ENCODE data around the gene PPM1M. TPM values are rescaled to one million over a fixed set of nuclear protein-coding genes. Genes with fewer than 3 reads are reported as not detected.

PPM1M gene
- total RNA-seq, 2 donors from 2014 or later = 6.9 to 15.3 TPM

DNA sequence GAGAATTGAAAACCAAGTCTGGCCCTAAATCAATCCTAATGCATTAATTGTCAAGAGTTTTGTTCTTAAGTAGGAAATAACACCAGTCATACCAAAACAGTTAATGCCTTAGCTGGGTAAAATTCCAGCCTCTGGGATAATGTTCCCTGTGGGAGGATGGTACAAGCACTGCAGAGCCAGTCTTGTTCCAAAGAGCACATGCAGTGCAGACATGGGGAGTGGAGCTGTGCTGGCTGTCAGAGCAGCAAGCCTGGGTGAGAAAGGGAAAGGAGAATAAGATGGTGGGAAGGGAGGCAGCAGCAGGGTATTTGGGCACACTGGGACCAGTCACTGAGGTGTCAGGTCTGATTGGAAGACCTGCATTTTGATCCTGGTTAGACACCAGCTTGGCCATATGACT is 35.5 kb upstream of the PPM1M start:
- no peak for ATAC-seq
- Histone ChIP-seq H3K4me3 (no peak overlapping the region), H3K27me3 (no peaks in the 10 kb centered on the region), H3K9me3 (no peaks in the 10 kb centered on the region), H3K27ac (no peak overlapping the region), H3K4me1 (peaks cover under 1% of the 10 kb centered on the region), H3K36me3 (replicated peaks in 1 of 2; ENCODE audit: insufficient read depth in 1 of 2, low read depth in 2 of 2) (peaks cover 3 to 57% of the 10 kb centered on the region in 2 donors)
- intact Hi-C loops (cut with DNase I) = no loop called here
- TF ChIP-seq, protein P1, sequence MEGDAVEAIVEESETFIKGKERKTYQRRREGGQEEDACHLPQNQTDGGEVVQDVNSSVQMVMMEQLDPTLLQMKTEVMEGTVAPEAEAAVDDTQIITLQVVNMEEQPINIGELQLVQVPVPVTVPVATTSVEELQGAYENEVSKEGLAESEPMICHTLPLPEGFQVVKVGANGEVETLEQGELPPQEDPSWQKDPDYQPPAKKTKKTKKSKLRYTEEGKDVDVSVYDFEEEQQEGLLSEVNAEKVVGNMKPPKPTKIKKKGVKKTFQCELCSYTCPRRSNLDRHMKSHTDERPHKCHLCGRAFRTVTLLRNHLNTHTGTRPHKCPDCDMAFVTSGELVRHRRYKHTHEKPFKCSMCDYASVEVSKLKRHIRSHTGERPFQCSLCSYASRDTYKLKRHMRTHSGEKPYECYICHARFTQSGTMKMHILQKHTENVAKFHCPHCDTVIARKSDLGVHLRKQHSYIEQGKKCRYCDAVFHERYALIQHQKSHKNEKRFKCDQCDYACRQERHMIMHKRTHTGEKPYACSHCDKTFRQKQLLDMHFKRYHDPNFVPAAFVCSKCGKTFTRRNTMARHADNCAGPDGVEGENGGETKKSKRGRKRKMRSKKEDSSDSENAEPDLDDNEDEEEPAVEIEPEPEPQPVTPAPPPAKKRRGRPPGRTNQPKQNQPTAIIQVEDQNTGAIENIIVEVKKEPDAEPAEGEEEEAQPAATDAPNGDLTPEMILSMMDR (IDR thresholded peaks at IDR 0.05) = no peak
- TF ChIP-seq POLR2A (IDR thresholded peaks at IDR 0.05) = no peak
- DNase-seq = no peak

- peak; percentile 48 for ATAC-seq
- Histone ChIP-seq H3K9me3 (no peaks in the 10 kb centered on the region), H3K27me3 (no peaks in the 10 kb centered on the region), H3K27ac (no peak overlapping the region), H3K4me1 (no peaks in the 10 kb centered on the region), H3K4me3 (no peak overlapping the region), H3K36me3 (replicated peaks in 1 of 2; ENCODE audit: insufficient read depth in 1 of 2, low read depth in 2 of 2) (peaks cover 3 to 57% of the 10 kb centered on the region in 2 donors)
- intact Hi-C loops (cut with DNase I) = no loop called here
- TF ChIP-seq POLR2A (IDR thresholded peaks at IDR 0.05) = no peak
- TF ChIP-seq, protein P1 (IDR thresholded peaks at IDR 0.05) = no peak
- WGBS, 2 donors = 57 to 69% methylated on average over 6 of the region's 6 CpGs
- DNase-seq = peak in 1 of 4 donors; percentile 55
These were observed 35.0 kb upstream of the PPM1M start for GRCh38 chr3:52210550-52211046.

GRCh38 chr3:52211268-52211891 is 34.2 kb upstream of the PPM1M start:
- intact Hi-C loops (cut with DNase I) = no loop called here
- H3K36me3 ChIP-seq (replicated peaks in 1 of 2; ENCODE audit: insufficient read depth in 1 of 2, low read depth in 2 of 2) = peaks cover 3 to 53% of the 10 kb centered on the region in 2 donors
- peaks cover 4% of the 10 kb centered on the region for H3K4me1 ChIP-seq
- no peaks in the 10 kb centered on the region for H3K9me3 ChIP-seq
- H3K4me3 ChIP-seq = no peak overlapping the region
- TF ChIP-seq, protein P1 (IDR thresholded peaks at IDR 0.05) = no peak
- no peak for TF ChIP-seq POLR2A (IDR thresholded peaks at IDR 0.05)
- 92 to 93% methylated on average over 14 to 18 of the region's 18 CpGs for WGBS, 2 donors
- ATAC-seq = no peak
- no peak for DNase-seq
- H3K27me3 ChIP-seq = no peaks in the 10 kb centered on the region
- no peak overlapping the region for H3K27ac ChIP-seq

DNA sequence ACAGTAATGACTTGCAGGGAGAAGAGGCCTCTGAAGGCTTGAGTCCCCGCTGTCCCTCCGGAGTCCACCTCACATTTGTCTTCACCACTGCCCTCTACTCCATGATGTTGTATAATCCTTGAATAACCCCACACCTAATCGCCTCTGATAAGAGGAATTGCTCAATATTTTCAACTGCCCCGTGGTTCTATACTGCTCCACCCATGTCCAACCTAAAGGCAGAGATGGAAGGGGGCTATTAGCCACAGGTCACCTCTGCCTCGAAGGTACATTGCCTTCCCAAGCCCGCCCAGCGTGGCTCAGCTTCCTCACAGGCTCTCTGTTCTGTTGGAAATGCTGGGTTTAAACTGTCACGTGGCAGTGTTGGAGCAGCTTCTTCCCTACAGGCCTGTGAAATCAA is 32.6 kb upstream of the PPM1M start:
- no peak overlapping the region for H3K27ac ChIP-seq
- ATAC-seq = no peak
- DNase-seq = no peak
- no peaks in the 10 kb centered on the region for H3K9me3 ChIP-seq
- no peak for TF ChIP-seq POLR2A (IDR thresholded peaks at IDR 0.05)
- TF ChIP-seq, protein P1 (IDR thresholded peaks at IDR 0.05) = no peak
- H3K27me3 ChIP-seq = no peaks in the 10 kb centered on the region
- WGBS, 2 donors = 72 to 77% methylated on average over 8 of the region's 8 CpGs
- peaks cover 3 to 48% of the 10 kb centered on the region in 2 donors for H3K36me3 ChIP-seq (replicated peaks in 1 of 2; ENCODE audit: insufficient read depth in 1 of 2, low read depth in 2 of 2)
- intact Hi-C loops (cut with DNase I) = no loop called here
- H3K4me1 ChIP-seq = peaks cover 20% of the 10 kb centered on the region
- H3K4me3 ChIP-seq = no peak overlapping the region

- DNase-seq (no peak), ATAC-seq (no peak)
- H3K36me3 ChIP-seq (replicated peaks in 1 of 2; ENCODE audit: insufficient read depth in 1 of 2, low read depth in 2 of 2) = peaks cover 3 to 41% of the 10 kb centered on the region in 2 donors
- no peak overlapping the region for H3K27ac ChIP-seq
- H3K27me3 ChIP-seq = no peaks in the 10 kb centered on the region
- H3K4me3 ChIP-seq = no peak overlapping the region
- peaks cover 22% of the 10 kb centered on the region for H3K4me1 ChIP-seq
- intact Hi-C loops (cut with DNase I) = no loop called here
- no peaks in the 10 kb centered on the region for H3K9me3 ChIP-seq
- TF ChIP-seq, protein P1 (IDR thresholded peaks at IDR 0.05) = no peak
- TF ChIP-seq POLR2A (IDR thresholded peaks at IDR 0.05) = no peak
These were observed 31.7 kb upstream of the PPM1M start for GRCh38 chr3:52213901-52214300.

Measured in body of pancreas (tissue), 4 donors.